Right forelimb (tissue), 1 donor: ENCODE data around the gene RAB3IL1.

ENCODE experiments used
- DNase-seq: peaks from one replicate; pipeline ENCODE4 v3.0.0-alpha.2; 2018

The RAB3IL1 gene

DNA sequence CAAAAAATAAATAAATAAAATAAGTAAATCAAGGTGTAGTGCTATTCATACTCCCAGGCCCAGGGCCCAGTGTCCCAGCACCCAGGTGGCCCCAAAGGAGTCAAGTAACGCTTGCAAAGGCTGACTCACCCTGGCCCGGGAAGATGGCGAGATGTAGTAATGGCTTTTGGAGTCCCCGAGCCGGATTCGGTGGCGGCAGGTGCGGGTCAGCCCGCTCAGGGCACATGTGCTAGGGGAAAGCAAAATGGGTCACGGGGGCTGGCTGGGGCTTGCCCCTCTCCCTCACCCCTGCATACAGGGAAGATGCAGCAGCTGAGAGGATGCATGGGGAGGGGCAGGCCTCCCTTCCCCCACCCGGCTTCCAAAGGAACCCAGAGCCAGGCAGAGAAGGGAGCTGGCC lies 15.1 kb downstream of the RAB3IL1 start:
- DNase-seq, result no peak

DNA sequence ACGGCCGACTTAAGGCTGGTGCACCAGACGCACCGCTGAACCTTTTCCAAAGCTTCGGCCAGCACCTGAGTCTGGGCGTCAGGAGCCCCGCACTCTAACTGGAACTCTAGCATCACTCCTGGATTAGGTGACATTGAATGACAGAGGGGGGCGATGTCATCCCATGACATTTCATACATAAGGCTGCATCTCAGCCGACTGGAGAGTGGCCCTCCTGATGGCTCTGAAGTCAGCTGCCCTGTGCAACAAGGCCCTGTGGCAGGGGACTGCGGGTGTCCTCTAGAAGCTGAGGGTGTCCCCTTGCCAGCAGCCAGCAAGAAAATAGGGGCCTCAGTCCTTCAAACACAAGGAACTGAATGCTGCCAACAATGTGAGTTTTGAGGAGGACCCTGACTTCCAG lies 16.0 kb downstream of the RAB3IL1 start:
- DNase-seq, result no peak

DNA sequence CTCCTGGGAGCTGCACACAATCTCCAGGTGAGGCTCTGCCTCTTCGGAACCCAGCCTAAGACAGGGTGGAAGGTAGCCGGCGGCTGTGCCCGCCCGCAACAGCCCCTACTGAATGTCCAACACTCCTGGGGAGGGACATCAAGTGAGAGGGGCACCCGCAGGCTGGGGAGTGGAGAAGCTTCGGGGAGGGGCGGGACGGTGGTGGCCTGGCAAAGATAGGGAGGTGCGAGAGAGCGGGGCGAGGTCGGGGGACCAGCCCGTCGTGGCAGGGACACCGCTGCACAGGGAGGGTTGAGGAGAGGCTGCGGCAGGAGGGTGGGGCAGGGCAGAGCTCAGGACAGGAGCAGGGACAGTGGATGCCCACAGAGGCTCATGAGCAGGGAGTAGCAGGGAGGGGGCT lies 17.1 kb downstream of the RAB3IL1 start:
- no peak for DNase-seq

DNA sequence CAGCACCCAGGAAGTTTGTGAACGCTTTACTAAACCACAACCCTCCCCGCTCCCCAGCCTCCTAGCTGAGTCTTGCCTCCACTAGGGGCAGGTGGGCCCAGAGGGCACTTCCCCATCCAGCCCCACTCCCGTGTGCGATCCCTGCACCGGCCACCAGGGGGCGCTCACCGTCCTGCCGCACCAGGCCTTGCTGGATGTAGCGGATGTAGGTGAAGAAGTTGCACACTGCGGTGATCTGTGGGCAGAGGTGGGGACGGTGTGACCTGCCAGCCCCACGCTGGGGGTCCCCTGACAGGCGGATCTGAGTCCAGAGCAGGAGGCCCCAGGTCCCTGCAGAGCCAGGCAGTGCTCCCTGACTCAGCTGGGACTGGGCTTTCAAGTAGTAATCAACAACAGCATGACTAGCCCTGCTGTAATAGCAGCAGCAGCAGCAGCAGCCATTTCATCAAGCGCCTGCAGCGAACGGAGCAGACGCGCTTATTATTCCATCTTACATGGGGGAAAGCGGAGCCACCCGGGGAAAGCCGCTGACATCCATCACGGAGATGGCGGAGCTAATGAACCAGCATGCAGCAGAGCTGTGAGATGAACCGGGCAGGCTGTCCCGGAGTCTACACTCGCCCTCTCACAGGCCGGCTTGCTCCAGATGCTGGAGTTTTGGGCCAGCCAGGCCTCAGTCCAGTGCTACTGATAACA lies 18.1 kb downstream of the RAB3IL1 start:
- peak; percentile 92 for DNase-seq

DNA sequence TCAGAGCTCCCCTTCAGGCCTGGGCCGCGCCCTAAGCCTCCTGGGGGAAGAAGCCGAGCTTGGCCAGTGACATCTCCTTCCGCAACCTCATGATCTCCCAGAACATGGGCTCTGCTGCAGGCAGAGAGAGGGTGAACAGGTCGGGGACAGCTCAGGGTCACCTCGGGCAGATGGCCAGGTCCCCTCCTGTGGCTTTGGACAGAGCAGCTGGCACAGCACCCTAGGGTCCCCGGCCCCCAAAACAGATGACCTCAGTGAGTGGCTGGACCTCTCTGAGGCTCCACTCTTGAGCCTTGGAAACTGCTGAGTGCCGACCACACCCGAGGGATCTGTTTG lies 19.2 kb downstream of the RAB3IL1 start:
- DNase-seq, result no peak

DNA sequence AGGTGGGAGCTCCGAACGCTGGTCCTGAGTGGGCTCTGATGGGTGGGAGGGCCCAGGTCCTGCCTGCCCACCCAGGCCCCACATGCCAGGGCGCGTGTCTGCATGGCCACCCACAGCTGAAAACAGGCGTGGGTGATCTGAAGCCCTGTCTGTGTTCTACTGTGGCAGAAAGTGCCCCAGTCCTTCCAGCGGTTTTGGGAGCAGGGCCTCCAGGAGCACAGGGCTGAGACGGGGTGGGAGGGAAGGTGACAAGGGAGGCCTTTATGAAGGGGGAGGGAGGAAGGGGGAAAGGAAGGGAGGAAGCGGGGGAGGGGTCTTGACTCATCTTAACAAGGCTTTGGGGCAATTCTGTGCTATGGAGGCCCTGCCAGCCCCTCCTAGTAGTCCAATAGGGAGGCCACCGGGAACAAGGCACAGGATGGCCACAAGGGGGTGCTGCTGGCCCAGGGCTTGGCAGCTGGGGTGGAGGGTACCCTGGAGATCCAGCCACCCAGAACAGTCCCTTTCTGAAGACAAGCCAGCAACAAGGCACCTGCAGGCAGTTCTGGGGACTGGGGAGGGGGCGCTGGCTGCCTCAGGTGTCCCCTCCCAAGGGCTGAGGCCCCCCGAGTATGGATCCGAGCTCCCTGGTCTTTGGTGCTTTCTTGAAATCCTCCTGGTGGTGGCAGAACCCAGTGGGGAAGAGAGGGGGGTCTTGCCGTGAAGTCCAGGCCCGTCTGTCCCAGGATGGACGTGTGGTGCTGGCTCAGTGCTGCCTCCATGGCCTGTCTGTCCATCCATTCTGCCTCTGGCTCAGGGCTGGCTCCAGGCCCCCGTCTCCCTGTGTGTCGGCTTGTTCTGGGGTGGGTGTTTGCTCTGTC lies 19.7 kb downstream of the RAB3IL1 start:
- DNase-seq, result peak; percentile 83

DNA sequence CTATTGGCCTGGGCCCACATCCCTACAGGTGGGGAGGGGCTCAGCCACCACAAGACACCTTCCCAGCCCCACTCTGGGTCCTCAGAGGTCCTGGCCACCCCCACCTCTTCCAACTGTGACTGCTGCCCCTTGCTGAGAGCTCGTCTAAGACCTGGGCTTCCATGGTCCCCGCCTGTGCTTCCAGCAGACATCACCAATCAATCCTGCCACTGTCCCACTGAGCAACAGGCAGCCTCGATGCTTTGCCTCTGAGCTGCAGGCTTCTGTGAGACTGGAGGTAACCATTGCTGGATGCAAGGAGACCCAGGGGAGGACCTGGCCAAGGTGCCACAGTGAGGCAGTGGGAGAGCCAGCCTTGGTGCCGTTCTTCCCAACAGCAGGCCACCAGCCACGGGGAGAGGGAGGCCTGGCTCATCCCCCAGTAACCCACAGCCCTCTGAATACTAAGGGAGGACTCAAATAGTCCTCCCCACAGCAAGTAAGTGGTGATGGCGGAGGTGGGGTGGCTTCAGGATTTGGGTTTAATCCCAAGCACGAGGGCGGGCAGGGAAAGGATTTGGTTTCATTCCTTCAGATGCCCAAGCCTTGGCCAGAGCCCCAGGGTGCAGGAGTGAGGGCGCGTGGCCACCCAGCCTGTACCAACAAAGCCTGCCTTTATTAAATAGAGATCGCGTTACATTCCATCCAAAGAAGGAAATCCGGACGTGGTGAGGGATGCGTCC lies 20.5 kb downstream of the RAB3IL1 start:
- DNase-seq, result no peak

DNA sequence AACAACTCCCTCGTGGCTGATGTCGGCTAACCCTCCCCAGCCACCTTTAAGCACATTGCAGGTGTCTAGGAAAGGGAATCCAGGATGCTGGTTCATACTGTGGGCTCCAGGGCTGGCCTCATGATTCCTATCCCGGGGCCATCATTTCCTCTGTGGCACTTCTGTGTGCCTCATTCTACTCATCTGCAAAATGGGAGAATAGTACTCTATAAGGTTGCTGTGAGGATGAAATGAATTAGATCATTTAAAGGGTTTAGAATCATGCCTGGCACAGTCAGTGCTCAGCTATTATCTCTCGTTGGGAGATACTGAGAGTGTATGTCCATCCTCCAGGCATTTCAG lies 21.7 kb downstream of the RAB3IL1 start:
- no peak for DNase-seq

DNA sequence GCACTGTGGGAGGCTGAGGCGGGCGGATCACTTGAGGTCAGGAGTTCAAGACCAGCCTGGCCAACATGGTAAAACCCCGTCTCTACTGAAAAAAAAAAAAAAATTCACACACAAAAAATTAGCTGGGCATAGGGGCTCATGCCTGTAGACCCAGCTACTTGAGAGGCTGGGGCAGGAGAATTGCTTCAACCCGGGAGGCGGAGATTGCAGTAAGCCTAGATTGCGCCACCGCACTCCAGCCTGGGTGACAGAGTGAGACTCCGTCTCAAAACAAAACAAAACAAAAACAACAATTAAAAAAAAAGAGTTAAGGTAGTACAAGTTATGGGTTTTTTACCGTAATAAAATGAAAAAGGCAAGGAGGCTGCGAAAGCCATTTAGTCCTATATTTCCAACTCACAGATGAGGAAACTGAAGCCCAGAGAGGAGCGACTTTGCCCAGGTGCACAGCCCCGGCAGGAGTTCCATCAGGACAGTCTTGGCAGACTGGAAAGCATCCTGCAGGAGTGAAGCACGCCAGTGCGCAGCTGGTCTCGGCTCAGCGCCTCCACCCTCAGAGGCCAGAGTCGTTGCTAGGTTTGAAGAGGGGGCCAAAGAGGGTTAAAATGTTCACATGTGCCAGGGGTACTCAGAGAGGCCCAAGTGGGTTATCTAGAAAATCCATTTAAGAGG lies 22.2 kb downstream of the RAB3IL1 start:
- no peak for DNase-seq

DNA sequence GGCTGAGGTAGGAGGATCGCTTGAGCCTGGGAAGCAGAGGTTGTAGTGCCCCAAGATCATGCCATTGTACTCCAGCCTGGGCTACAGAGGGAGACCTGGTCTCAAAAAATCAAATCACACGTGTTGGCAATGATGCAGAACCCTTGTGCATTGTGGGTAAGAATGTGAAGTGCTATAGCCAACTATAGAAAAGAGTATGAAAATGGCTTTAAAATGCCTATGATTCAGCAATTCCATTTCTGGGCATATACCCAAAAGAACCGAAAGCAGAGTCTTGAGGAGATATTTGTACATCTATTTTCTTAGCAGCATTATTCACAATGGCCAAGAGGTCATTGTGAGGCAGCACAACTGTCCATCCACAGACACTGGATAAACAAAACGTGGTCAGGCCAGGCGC lies 23.4 kb downstream of the RAB3IL1 start:
- no peak for DNase-seq

DNA sequence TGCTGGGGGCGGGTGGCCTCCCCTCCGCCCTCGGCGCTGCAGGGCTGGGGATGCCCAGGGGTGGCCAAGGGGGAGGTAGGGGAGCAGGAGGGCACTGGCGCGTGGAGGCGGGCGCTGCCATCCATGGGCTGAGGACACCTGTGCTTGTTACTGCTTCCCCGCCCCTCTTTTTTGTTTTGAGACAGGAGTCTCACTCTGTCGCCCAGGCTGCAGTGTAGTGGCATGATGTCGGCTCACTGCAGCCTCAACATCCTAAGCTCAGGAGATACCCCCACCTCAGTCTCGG lies 25.3 kb downstream of the RAB3IL1 start:
- DNase-seq, result no peak

DNA sequence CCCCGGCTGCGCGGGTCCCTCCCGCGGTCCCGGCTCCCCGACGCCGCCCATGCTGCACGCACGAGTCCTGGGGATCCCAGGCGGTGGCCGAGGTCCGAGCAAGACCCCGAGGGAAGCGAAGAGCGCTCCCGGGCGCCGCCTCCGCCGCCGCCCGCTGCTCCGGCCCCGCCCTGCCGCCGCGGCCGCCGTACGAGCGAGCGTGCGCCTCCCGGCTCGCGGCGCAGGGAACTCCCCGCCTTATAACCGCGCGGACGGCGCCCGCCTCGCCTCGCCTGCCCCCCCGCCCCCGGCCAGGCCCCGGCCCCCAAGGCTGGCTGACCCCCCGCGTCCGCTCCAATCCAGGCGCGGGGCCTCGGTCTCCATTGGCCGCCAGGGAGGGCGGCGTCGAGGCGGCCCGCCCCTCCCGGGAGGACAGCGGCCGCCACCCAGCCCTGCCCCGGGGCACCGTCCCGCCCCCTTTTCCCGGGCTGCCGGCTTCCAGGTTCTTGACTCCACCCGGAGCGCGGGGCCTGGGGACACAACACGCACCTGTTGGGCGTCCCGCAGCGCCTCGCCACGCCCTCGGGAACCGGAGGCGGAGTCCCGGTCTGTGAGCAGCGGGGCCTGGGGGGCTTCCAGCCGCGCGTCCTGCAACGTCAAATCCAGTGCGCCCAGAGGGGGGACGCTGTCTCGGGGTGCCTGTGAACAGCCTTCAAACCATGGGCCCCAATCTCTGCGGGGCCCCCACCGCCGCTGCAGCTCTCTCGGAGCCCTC lies 25.9 kb downstream of the RAB3IL1 start, which contains the start of gene FADS3:
TSS of gene FADS3 (minus strand) at position 215 of the 754 bp plus-strand sequence. CDS start at position 51, 164 bp downstream.
- DNase-seq, result peak; percentile 83

DNA sequence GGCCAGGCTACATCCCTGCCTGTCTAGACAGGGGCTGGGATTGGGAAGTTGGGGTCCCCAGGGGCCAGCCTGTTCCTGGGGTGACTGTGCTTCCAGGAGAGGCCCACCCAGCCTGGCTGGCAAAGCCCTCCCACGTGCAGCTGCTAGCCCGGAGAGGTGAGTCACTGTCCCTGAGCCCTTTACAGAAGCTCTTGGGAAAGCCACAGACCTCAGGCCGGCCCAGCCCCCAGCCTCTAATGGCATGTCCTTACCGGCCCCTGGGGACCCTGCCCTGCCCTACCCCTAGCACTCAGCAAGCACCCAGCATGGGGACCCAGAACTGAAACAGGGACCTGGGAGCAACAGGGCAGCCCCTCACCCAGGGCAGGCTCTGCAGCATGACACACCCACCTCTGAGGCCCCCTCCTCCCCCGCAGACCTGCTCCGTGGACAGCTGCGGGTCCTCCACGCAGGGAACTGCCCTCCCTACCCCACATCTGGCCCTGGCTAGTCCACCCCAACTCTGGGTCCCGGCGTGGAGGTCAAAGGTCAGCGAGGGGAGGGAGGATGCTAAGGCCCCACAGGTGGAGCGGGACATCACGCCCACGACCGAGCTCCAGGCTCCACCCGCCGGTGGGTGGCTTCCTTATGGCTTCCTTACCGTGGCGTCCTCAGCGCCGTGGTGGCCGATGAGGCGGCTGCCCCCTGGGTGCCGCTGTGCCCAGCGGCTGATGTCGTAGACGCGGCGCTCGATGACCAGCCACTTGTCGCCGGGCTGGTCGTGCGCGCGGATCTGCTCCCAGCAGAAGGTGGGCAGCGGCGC lies 26.6 kb downstream of the RAB3IL1 start:
- no peak for DNase-seq

DNA sequence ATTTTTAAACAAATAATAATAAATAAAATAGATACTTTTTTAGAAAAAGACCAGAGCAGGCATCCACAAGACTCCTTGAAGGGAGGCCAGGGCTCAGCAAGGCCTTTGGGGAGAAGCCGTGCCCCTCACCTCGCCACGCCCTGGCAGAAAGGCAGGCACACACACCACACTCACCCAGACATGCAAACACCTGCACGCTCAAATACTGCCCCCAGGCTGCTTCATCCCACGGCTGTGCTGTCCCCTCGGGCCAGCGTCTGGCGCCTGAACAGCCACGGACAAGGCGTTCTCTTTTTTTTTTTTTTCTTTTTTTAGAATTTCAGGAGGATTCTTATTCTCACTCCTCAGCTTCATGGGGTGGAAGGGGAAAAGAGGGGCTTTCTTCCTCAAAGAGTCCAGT lies 27.5 kb downstream of the RAB3IL1 start:
- DNase-seq, result no peak

DNA sequence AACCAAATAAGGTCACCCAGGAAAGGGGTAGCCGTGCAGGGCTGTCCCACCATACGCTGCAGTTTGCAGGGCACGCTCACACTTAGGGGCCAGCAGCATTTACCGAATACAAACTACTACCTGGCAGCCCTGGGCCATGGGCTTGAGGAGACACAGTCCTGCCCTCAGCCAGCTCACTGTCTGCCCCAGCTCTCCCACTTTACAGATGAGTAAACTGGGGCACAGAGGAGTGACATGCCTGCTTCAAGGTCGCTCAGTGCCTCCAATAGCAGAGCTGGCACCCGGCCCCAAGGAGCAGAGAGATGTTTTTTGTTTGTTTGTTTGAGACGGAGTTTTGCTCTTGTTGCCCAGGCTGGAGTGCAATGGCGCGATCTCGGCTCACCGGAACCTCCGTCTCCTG lies 28.8 kb downstream of the RAB3IL1 start:
- DNase-seq, result no peak

DNA sequence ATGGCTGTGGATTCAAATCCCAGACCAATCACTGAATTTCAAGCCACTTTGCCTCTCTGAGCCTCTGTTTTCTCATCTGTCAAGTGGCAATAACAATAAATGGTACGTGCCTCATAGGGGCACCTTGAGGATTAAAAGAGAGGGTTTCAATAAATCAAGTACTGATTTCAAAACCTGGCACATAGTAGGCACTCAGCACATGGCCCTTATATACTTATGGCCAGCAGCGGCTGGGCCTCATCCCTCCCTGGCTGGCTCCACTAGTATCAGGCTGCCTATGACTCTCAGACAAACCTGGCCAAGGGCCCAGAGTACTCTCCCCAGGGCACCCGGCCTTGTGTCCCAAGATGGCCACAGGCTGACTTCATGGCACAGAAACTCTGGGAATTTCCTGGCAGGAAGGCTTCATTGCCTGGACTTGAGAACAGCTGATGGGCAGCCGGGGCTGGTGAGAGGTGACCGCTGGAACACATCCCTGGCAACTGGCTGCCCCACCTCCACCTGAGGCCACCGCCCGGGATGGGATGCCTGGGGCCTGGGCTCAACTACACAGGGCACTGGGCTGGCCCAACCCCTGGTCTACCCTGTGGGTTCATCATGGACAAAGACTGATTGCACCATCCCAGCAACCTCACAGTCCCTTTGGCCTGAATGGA lies 29.4 kb downstream of the RAB3IL1 start:
- no peak for DNase-seq

DNA sequence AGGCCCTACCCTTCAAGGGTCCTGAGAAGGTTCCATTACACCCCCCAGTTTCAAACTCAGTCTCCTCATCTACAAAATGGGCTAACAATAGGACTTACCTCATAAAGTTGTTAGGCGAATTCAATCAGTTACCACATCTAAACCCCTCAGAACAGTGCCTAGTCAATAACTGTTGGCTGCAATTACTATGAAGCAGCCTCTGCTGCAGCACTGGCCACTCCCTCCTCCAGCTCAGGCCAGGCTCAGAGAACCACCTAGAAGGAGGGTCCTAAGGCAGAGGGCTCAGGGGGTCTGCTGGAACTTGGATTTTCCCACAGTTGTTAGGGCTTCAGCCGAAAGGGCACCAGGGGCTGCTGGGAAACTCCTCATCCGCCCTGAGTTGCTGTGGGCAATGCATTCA lies 30.7 kb downstream of the RAB3IL1 start:
- no peak for DNase-seq

DNA sequence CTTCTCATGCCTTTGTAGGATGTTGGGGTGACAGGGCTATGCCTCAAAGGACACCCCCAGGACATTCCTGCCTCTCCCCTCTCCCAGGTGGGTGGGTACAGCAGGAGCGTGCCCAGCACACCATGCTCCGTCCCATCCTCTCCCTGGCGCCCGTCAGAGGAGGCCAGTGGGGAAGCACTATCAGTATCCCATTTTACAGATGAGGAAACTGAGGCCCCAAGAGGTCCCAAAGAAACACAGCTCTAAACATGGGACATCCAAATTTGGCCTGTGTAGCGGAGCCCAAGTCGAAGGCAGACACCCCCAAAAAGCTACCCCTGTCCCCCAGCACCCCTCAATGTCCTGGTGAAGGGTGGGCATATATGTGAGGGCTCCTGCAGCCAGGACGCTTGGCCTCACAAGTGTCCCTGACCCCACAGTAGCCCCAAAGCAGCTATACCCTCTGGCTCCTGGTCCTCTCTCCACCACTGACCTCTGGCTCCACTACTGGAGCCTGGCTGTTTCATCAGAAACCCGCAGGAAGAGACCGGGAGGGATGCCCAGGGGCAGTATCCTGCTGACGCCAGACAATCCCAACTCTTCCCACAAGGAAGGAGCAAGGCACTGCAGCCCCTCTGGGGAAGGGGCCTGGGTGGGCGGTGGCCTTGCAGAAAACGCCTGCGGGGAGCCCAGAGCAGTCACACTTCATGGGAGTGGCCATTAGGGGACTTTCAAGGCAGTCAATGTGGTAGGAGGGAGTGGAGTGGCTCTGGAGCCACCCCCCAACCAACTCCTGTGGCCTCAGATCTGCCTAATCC lies 31.4 kb downstream of the RAB3IL1 start:
- DNase-seq, result no peak

DNA sequence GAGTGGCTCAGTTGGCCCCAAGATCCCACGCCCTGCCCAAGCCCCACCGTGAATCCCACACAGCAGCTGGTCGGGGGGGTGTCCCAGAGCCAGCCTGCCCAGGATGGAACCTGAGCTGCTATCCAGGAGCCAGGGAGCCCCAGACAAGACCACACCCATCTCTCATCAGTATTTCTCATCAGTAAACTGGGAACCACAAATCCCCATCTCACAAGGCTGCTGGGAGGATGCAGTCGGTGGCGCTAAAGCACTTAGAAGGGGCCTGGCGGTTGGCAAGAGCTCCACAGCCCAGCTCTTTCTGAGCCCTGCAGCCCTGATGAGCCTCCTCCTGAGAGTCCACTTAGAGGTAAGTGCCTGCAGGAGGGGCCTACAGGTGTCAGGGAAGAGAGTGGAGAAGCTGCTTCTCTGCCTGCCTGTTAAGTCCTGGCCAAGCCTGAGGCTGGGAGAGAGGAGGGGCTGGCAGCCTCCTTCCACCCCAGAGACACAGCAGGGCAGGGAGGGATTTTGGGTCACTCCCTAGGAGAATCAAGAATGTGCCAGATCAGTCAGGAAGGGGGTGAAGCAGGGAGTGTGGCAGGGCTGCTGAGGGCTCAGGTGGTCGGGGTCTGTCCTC lies 32.1 kb downstream of the RAB3IL1 start:
- DNase-seq, result no peak

DNA sequence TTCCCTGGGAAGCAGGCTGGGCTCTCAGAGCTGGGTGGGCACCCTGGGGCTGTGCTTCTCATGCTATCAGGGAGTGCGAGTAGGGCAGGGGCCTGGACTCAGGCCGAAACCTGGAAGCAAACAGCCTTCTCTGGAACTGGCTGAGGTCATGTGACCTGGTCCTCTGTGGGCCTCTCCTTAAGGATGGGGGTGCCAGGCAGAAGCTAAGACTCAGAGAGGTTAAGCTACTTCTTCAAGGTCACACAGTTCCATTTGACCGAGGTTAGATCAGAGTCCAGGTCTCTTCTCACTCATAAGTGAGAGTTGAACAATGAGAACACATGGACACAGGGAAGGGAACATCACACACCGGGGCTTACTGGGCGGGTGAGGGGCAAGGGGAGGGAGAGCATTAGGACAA lies 33.4 kb downstream of the RAB3IL1 start:
- no peak for DNase-seq
